GM12801 (cell line): Measurements from ENCODE around the gene MTCH2.

Experiments used
- CTCF ChIP-seq: IDR thresholded peaks from one replicate; pipeline ENCODE4 v1.5.1; 2011; ENCODE audit warnings: control low read depth; ENCODE audit not compliant: insufficient read length; ENCODE audit errors: extremely low read depth

Gene MTCH2

GRCh38 chr11:47589118-47589517 lies 53.2 kb downstream of the MTCH2 start:
- TF ChIP-seq CTCF, result no peak

GRCh38 chr11:47587723-47588326 lies 54.5 kb downstream of the MTCH2 start:
- no peak for TF ChIP-seq CTCF

GRCh38 chr11:47587039-47587716 lies 55.2 kb downstream of the MTCH2 start:
- TF ChIP-seq CTCF, result no peak

GRCh38 chr11:47586098-47586855 lies 56.1 kb downstream of the MTCH2 start, which contains the start of gene FAM180B:
Gene FAM180B, plus strand, starts transcription at chr11:47586678. Its CDS starts 91 bp downstream, at chr11:47586769.
- no peak for TF ChIP-seq CTCF

DNA sequence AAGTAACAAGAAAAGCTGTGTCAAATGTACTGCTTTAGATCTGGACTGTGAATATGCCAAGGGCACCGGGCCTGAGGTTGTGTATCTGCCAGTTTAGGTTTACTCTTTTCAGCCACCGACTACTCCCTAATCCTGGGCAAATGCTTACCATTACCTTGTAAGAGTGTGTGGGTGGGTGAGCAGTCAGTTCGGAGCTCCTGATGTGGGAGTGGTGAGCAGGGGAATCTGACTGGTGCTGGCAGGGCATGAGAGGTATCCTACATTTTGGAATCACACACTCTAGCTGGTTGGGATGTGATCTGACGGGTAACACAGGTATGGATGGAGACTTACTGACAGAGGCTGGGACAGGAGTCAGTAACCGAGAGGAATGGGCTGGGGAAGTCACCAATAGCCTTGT lies 58.5 kb downstream of the MTCH2 start:
- TF ChIP-seq CTCF, result no peak

DNA sequence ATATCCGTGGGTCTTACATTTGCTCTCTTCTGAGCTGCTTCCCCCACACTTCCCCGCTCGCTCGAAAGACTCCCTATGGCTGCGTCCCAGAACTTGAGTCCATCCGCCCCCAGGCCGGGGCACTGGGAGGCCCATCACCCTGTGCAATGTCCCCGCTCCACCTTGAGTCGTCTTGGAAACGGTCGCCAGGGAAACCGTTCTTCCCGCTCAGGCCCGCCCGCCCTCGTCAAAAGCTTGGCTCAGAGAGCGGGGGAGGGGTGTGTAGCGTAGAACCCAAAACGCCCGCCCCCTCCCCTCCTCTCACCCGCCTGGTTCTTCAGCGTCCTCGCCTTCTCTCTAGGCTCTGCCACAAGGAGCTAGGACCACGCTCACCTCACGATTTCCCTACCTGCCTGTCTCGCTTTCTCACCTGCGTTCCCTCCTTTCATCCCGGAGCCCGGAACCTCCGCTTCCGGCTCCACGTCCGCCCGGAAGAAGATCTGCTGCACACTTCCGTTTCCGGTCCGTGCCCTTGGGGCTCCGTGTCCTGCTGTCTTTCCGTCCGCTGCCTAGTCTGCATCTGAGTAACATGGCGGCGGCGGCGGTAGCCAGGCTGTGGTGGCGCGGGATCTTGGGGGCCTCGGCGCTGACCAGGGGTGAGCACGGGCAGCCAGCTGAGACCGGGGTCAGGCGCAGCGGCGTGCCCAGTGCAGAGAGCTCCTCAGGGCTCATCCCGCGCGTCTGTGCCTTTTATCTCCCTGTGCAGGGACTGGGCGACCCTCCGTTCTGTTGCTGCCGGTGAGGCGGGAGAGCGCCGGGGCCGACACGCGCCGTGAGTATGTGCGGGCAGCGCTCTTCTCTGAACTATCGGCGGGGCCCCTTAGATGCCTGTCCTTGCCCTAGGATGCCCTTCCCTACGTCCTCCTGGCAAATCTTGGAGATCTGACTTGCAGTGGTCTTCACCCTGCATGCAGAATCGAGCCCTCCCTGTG lies 63.5 kb downstream of the MTCH2 start, which contains the start of the genes KBTBD4 and NDUFS3:
Gene KBTBD4, minus strand, starts transcription at position 447 of the 971 bp plus-strand sequence. Its CDS starts 19 bp downstream, at position 428.
Gene NDUFS3, plus strand, starts transcription at position 551 of the 971 bp plus-strand sequence. Its CDS starts 18 bp downstream, at position 569.
- TF ChIP-seq CTCF, result no peak
